ENCODE results near the gene SIN3A. TPM values are rescaled to one million over a fixed set of nuclear protein-coding genes. Genes with fewer than 3 reads are reported as not detected.

Gene SIN3A
- total RNA-seq, 1 experiment from 2014 or later: 91.8 TPM

DNA sequence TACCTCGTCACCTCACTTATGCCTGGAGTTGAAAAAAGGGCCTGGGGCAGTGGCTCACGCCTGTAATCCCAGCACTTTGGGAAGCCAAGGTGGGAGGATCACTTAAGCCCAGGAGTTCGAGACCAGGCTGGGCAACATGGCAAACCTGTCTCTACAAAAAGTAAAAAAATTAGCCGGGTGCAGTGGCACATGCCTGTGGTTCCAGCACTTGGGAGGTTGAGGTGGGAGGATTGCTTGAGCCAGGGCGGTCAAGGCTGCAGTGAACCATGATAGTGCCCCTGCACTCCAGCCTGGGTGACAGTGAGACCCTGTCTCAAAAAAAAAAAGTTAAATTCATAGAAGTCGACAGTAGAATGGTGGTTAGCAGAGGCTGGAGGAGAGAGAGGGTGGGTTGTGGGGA, 109.3 kb downstream of the SIN3A start:
- Histone ChIP-seq H3F3A (ENCODE audit: insufficient read depth, low read depth) (peaks cover 3% of the 10 kb centered on the region; the same call in 1 of the 2 replicates), H4K20me1 (ENCODE audit: insufficient read depth) (no peaks in the 10 kb centered on the region), H3K4me3 (no peak overlapping the region), H3K27me3 (ENCODE audit: insufficient read depth, low read depth) (no peaks in the 10 kb centered on the region), H3K4me1 (replicated peaks; ENCODE audit: insufficient read depth) (no peaks in the 10 kb centered on the region), H3K4me2 (no peak overlapping the region), H3K27ac (no peak overlapping the region), H2AFZ (no peak overlapping the region), H3K9me3 (ENCODE audit: insufficient read depth, low read depth) (no peaks in the 10 kb centered on the region), H3K9me2 (ENCODE audit: insufficient read depth) (no peaks in the 10 kb centered on the region), H3K36me3 (ENCODE audit: low read depth) (no peaks in the 10 kb centered on the region; the same call in 1 of the 2 replicates), H3K79me2 (ENCODE audit: low read depth) (no peaks in the 10 kb centered on the region)
- intact Hi-C loops (cut with micrococcal nuclease; ENCODE audit: unreplicated experiment): no loop called here
- CTCF ChIA-PET: no interaction called here
- POLR2A ChIA-PET (ENCODE audit: unreplicated experiment): interaction anchor here (0.7 kb wide), 1 partner anchor 18 kb away, joined by 3 read pairs; no protein-coding TSS in a partner anchor
- no TSS peak for BruUV-seq (replicated peaks)
- no peak for DNase-seq
- TF ChIP-seq EZH2 (IDR thresholded peaks at IDR 0.05; ENCODE audit: low read depth) (no peak), CTCF (conservative IDR thresholded peaks at IDR 0.05) (no peak)

- POLR2A ChIA-PET (ENCODE audit: unreplicated experiment): interaction anchor here (0.6 kb wide), 2 partner anchors 10 to 409 kb away, joined by 19 to 34 read pairs; no protein-coding TSS in a partner anchor
- H3K79me2 ChIP-seq (ENCODE audit: low read depth): peaks cover 10% of the 10 kb centered on the region; the same call in 1 of the 2 replicates
- no peaks in the 10 kb centered on the region for H3K27me3 ChIP-seq (ENCODE audit: insufficient read depth, low read depth)
- TF ChIP-seq CTCF (conservative IDR thresholded peaks at IDR 0.05) (no peak), EZH2 (IDR thresholded peaks at IDR 0.05; ENCODE audit: low read depth) (no peak)
- H3K9me3 ChIP-seq (ENCODE audit: insufficient read depth, low read depth): no peaks in the 10 kb centered on the region
- peaks cover 13% of the 10 kb centered on the region; the same call in 1 of the 2 replicates for H3K4me1 ChIP-seq (replicated peaks; ENCODE audit: insufficient read depth)
- no peak overlapping the region for H2AFZ ChIP-seq
- no peak for DNase-seq
- H3K36me3 ChIP-seq (ENCODE audit: low read depth): no peaks in the 10 kb centered on the region; the same call in 1 of the 2 replicates
- no peaks in the 10 kb centered on the region for H4K20me1 ChIP-seq (ENCODE audit: insufficient read depth)
- CTCF ChIA-PET: no interaction called here
- H3K27ac ChIP-seq: no peak overlapping the region
- TSS peak; percentile 7 for BruUV-seq (replicated peaks)
- no peak overlapping the region for H3K4me3 ChIP-seq
- no peak overlapping the region for H3K4me2 ChIP-seq
- no peaks in the 10 kb centered on the region for H3K9me2 ChIP-seq (ENCODE audit: insufficient read depth)
- peaks cover 2% of the 10 kb centered on the region; the same call in 1 of the 2 replicates for H3F3A ChIP-seq (ENCODE audit: insufficient read depth, low read depth)
- intact Hi-C loops (cut with micrococcal nuclease; ENCODE audit: unreplicated experiment): no loop called here
Measured at GRCh38 chr15:75339531-75340240, 111.8 kb downstream of the SIN3A start.

GRCh38 chr15:75338661-75339240, 112.7 kb downstream of the SIN3A start:
- peaks cover 10% of the 10 kb centered on the region; the same call in 1 of the 2 replicates for H3K79me2 ChIP-seq (ENCODE audit: low read depth)
- no peaks in the 10 kb centered on the region for H3K27me3 ChIP-seq (ENCODE audit: insufficient read depth, low read depth)
- no peaks in the 10 kb centered on the region for H4K20me1 ChIP-seq (ENCODE audit: insufficient read depth)
- no peak overlapping the region for H3K4me2 ChIP-seq
- DNase-seq: no peak
- H3K4me3 ChIP-seq: no peak overlapping the region
- H3K4me1 ChIP-seq (replicated peaks; ENCODE audit: insufficient read depth): peaks cover 15% of the 10 kb centered on the region; the same call in 1 of the 2 replicates
- H2AFZ ChIP-seq: no peak overlapping the region
- TF ChIP-seq EZH2 (IDR thresholded peaks at IDR 0.05; ENCODE audit: low read depth): no peak
- TF ChIP-seq CTCF (conservative IDR thresholded peaks at IDR 0.05): no peak
- ChIA-PET CTCF (no interaction called here), POLR2A (ENCODE audit: unreplicated experiment) (no interaction called here)
- H3K36me3 ChIP-seq (ENCODE audit: low read depth): no peaks in the 10 kb centered on the region; the same call in 1 of the 2 replicates
- no peak overlapping the region for H3K27ac ChIP-seq
- no TSS peak for BruUV-seq (replicated peaks)
- H3K9me2 ChIP-seq (ENCODE audit: insufficient read depth): no peaks in the 10 kb centered on the region
- no peaks in the 10 kb centered on the region for H3K9me3 ChIP-seq (ENCODE audit: insufficient read depth, low read depth)
- no peaks in the 10 kb centered on the region; the same call in 1 of the 2 replicates for H3F3A ChIP-seq (ENCODE audit: insufficient read depth, low read depth)
- intact Hi-C loops (cut with micrococcal nuclease; ENCODE audit: unreplicated experiment): no loop called here

Measured in PC-9 (cell line).